Endothelial cell of umbilical vein (primary cell): ENCODE measurements around the gene CHRNA5. TPM values are rescaled to one million over a fixed set of nuclear protein-coding genes. Genes with fewer than 3 reads are reported as not detected.

ENCODE experiments used
- BruUV-seq: library from RNA; stranded (reverse); fragments of 400-500 nt; replicated peaks from 2 replicates; lab custom pipeline; 2021; lab: Mats Ljungman, UMichigan
- CTCF ChIA-PET: fragments of 300-600, 350-600 bp; sonication (Branson Sonifier 250); formaldehyde crosslinking; loops from one replicate; lab custom pipeline; 2021; ENCODE audit warnings: antibody characterized with exemption, inconsistent platforms; lab: Charles Lee
- POLR2A ChIA-PET: fragments of 300-600, 350-600 bp; sonication (Branson Sonifier 250); formaldehyde crosslinking; loops from one replicate; lab custom pipeline; 2021; ENCODE audit warnings: antibody characterized with exemption, inconsistent platforms; lab: Charles Lee
- DNase-seq: peaks from one replicate; pipeline ENCODE4 v3.0.0-alpha.2; 2011; ENCODE audit warnings: low read depth, low spot score
- FAIRE-seq: peaks from 2 replicates; lab custom pipeline; 2011; peaks lifted over from hg19 to GRCh38; lab: Jason Lieb, UNC
- H2AFZ ChIP-seq: 2 replicates; pipeline ENCODE4 v1.6.0; 2012; ENCODE audit warnings: low read depth, low read length, control low read depth, inconsistent platforms
- H3K27ac ChIP-seq: 2 replicates; pipeline ENCODE4 v1.5.1; 2011; ENCODE audit warnings: low read depth, mild to moderate bottlenecking, control low read depth, low read length, moderate library complexity; ENCODE audit not compliant: insufficient read depth
- H3K27me3 ChIP-seq, 2 experiments: 2 replicates each; pipeline versions ENCODE4 v1.6.0 to v1.6.1; 2011; ENCODE audit warnings: low read length in 2 of 2, mixed read lengths in 1 of 2; ENCODE audit not compliant: control insufficient read depth in 2 of 2, insufficient read depth in 2 of 2
- H3K36me3 ChIP-seq, 2 experiments: 2 replicates in 1 of 2; 3 replicates in 1 of 2; pipeline ENCODE4 v1.5.1; 2011; ENCODE audit warnings: low read length in 2 of 2, mild to moderate bottlenecking in 1 of 2, moderate library complexity in 1 of 2; ENCODE audit not compliant: control insufficient read depth in 2 of 2, insufficient read depth in 2 of 2; ENCODE audit errors: extremely low read depth in 1 of 2
- H3K4me1 ChIP-seq: 3 replicates; pipeline ENCODE4 v1.5.1; 2011; ENCODE audit warnings: mild to moderate bottlenecking, low read length; ENCODE audit not compliant: control insufficient read depth, insufficient read depth; ENCODE audit errors: extremely low read depth
- H3K4me2 ChIP-seq: 2 replicates; pipeline ENCODE4 v1.6.1; 2011; ENCODE audit warnings: low read length, control low read depth, mixed read lengths; ENCODE audit not compliant: insufficient read depth
- H3K4me3 ChIP-seq, 3 experiments: fragments of 200-600 bp in 1 of 3; sonication (generic), shearing (Covaris generic) in 1 of 3; replicated peaks in 1 of 3; 2 replicates each; pipeline ENCODE4 v1.5.1; 2011 to 2016; ENCODE audit warnings: control low read depth in 3 of 3, low read length in 3 of 3, mild to moderate bottlenecking in 2 of 3, inconsistent platforms in 1 of 3, low read depth in 1 of 3, moderate library complexity in 1 of 3; ENCODE audit not compliant: insufficient read depth in 1 of 3
- H3K79me2 ChIP-seq: 2 replicates; pipeline ENCODE4 v1.6.0; 2012; ENCODE audit warnings: low read length, inconsistent platforms; ENCODE audit not compliant: control insufficient read depth, insufficient read depth
- H3K9ac ChIP-seq: replicated peaks from 2 replicates; pipeline ENCODE3; 2011; ENCODE audit warnings: low read length, control low read depth; ENCODE audit not compliant: insufficient read depth; ENCODE audit errors: extremely low read depth
- H3K9me1 ChIP-seq: replicated peaks from 3 replicates; pipeline ENCODE4 v1.6.0; 2011; ENCODE audit warnings: mild to moderate bottlenecking, low read length; ENCODE audit not compliant: control insufficient read depth, insufficient read depth; ENCODE audit errors: extremely low read depth
- H3K9me3 ChIP-seq: replicated peaks from 2 replicates; pipeline ENCODE4 v1.5.1; 2012; ENCODE audit warnings: low read length, inconsistent platforms; ENCODE audit not compliant: control insufficient read depth, insufficient read depth
- H4K20me1 ChIP-seq: replicated peaks from 2 replicates; pipeline ENCODE3; 2011; ENCODE audit warnings: mild to moderate bottlenecking, low read length; ENCODE audit not compliant: control insufficient read depth, insufficient read depth; ENCODE audit errors: extremely low read depth
- EZH2 ChIP-seq: IDR thresholded peaks from 2 replicates; pipeline ENCODE4 v1.6.1; 2012; ENCODE audit warnings: borderline replicate concordance, low read depth, mild to moderate bottlenecking, moderate library complexity, low read length, inconsistent platforms; ENCODE audit not compliant: severe bottlenecking
- FOS ChIP-seq: IDR thresholded peaks from 2 replicates; pipeline ENCODE4 v1.6.1; 2011; ENCODE audit warnings: mild to moderate bottlenecking, low read length, moderate library complexity, borderline replicate concordance; ENCODE audit not compliant: insufficient read depth
- GATA2 ChIP-seq: IDR thresholded peaks from 2 replicates; pipeline ENCODE4 v1.7.0; 2011; ENCODE audit warnings: low read depth, mild to moderate bottlenecking, moderate library complexity, mixed read lengths, low read length; ENCODE audit not compliant: insufficient read length, insufficient read depth
- JUN ChIP-seq: IDR thresholded peaks from 2 replicates; pipeline ENCODE4 v1.6.1; 2011; ENCODE audit warnings: borderline replicate concordance, low read depth; ENCODE audit not compliant: insufficient read length, insufficient read depth
- MYC ChIP-seq: IDR thresholded peaks from one replicate; pipeline ENCODE4 v1.6.1; 2011; ENCODE audit warnings: mild to moderate bottlenecking, low read depth, low read length
- POLR2A ChIP-seq: IDR thresholded peaks from 2 replicates; pipeline ENCODE4 v1.6.1; 2012; ENCODE audit warnings: low read depth, mild to moderate bottlenecking, control low read depth, low read length
- POLR2AphosphoS5 ChIP-seq: IDR thresholded peaks from 2 replicates; pipeline ENCODE4 v1.6.1; 2012; ENCODE audit warnings: low read depth, mild to moderate bottlenecking, control low read depth, low read length, moderate library complexity; ENCODE audit not compliant: insufficient read depth
- dilution Hi-C: fragments of 300-500 bp; cut with MboI; formaldehyde crosslinking; loops from one replicate; pipeline ENCODE4 v1.15.0; 2019; ENCODE audit warnings: low sequenced_read_pairs; ENCODE audit not compliant: extremely low pct_ligation_motif_present
- intact Hi-C: fragments of 100-400 bp; cut with micrococcal nuclease; formaldehyde crosslinking; loops from one replicate; pipeline ENCODE4 v1.10.0; 2022
- polyA plus RNA-seq, 4 experiments: library from polyadenylated mRNA; depleted of rRNA in 3 of 4; stranded (reverse) in 3 of 4; unstranded in 1 of 4; fragments of >200 nt; gene quantifications; 2 replicates each; pipeline versions ENCODE4 v1.2.1 to v1.2.3, GENCODE V29; 2011 to 2012; ENCODE audit warnings: missing spikeins in 1 of 4
- total RNA-seq: library from RNA; stranded (reverse); gene quantifications from 2 replicates; pipeline ENCODE4 v1.2.3, GENCODE V29; 2021
- TF ChIP-seq, protein P1 (sequence below): IDR thresholded peaks from 2 replicates; pipeline ENCODE4 v1.6.1; 2011; ENCODE audit not compliant: insufficient read depth, insufficient read length
- TF ChIP-seq, protein P2 (sequence below), 2 donors: IDR thresholded peaks; 1 replicate in 1 of 2; 2 replicates in 1 of 2; pipeline ENCODE4 v1.5.1; 2011; ENCODE audit warnings: low read length in 2 of 2, mild to moderate bottlenecking in 2 of 2, moderate library complexity in 2 of 2, control low read depth in 1 of 2, inconsistent platforms in 1 of 2, low read depth in 1 of 2; ENCODE audit not compliant: insufficient read depth in 1 of 2; ENCODE audit errors: extremely low read depth in 1 of 2

CHRNA5 gene
- total and polyA plus RNA-seq, 2 donors (not counting 3 experiments of a cell fraction or from before 2014, with no cell fraction given), result 6.4 to 12.7 TPM

DNA sequence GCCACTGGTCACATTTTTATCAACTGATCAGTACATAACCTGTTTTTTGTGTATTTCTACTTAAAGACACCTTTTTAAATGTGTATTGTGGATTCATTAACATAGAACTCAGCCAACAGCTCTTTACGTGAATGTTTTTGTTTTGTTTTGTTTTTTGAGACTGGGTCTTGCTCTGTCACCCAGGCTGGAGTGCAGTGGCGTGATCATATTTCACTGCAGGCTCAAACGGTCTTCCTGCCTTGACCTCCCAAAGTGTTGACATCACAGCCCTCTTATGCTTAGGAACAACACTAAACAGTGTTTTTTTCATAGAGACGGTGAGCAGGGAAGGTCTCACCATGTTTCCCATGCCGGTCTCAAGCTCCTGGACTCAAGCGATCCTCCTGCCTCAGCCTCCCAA lies 15.1 kb upstream of the CHRNA5 start:
- DNase-seq (no peak), FAIRE-seq (no peak)
- TF ChIP-seq EZH2, result no peak
- TF ChIP-seq POLR2AphosphoS5, result no peak
- TF ChIP-seq POLR2A, result no peak
- no peak for TF ChIP-seq MYC
- TF ChIP-seq JUN, result no peak
- TF ChIP-seq, protein P1, sequence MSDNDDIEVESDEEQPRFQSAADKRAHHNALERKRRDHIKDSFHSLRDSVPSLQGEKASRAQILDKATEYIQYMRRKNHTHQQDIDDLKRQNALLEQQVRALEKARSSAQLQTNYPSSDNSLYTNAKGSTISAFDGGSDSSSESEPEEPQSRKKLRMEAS, result no peak
- no peak for TF ChIP-seq GATA2
- no peak for TF ChIP-seq FOS
- TF ChIP-seq, protein P2, sequence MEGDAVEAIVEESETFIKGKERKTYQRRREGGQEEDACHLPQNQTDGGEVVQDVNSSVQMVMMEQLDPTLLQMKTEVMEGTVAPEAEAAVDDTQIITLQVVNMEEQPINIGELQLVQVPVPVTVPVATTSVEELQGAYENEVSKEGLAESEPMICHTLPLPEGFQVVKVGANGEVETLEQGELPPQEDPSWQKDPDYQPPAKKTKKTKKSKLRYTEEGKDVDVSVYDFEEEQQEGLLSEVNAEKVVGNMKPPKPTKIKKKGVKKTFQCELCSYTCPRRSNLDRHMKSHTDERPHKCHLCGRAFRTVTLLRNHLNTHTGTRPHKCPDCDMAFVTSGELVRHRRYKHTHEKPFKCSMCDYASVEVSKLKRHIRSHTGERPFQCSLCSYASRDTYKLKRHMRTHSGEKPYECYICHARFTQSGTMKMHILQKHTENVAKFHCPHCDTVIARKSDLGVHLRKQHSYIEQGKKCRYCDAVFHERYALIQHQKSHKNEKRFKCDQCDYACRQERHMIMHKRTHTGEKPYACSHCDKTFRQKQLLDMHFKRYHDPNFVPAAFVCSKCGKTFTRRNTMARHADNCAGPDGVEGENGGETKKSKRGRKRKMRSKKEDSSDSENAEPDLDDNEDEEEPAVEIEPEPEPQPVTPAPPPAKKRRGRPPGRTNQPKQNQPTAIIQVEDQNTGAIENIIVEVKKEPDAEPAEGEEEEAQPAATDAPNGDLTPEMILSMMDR (IDR thresholded peaks at IDR 0.05; ENCODE audit: extremely low read depth in 1 of 2, insufficient read depth in 1 of 2, low read depth in 1 of 2, low read length in 2 of 2), result no peak
- H3K9ac ChIP-seq, result no peak overlapping the region
- peaks cover 19% of the 10 kb centered on the region in 2 experiments for H3K36me3 ChIP-seq
- H2AFZ ChIP-seq, result no peak overlapping the region
- no peaks in the 10 kb centered on the region for H3K79me2 ChIP-seq
- intact Hi-C loops (no loop called here), dilution Hi-C loops (no loop called here)
- no peaks in the 10 kb centered on the region for H3K27me3 ChIP-seq
- H3K4me3 ChIP-seq, result no peak overlapping the region
- H3K9me1 ChIP-seq, result no peaks in the 10 kb centered on the region
- POLR2A ChIA-PET, result interaction anchor here (1.0 kb wide), 1 partner anchor 15 kb away, joined by 5 read pairs; the partner anchor contains the start of gene CHRNA5
- BruUV-seq, result no TSS peak
- H3K9me3 ChIP-seq, result no peaks in the 10 kb centered on the region
- no peaks in the 10 kb centered on the region for H4K20me1 ChIP-seq
- no peak overlapping the region for H3K4me2 ChIP-seq
- CTCF ChIA-PET, result interaction anchor here (1.1 to 1.2 kb wide), 2 partner anchors 9 to 15 kb away, joined by 5 read pairs; partner anchors contain the start of gene CHRNA5
- no peaks in the 10 kb centered on the region for H3K4me1 ChIP-seq
- no peak overlapping the region for H3K27ac ChIP-seq
